HepG2 (cell line): ENCODE measurements around the gene KCNMA1. TPM values are rescaled to one million over a fixed set of nuclear protein-coding genes. Genes with fewer than 3 reads are reported as not detected.

ENCODE experiments used
- ATAC-seq: fragments of 200-7000 bp; cut with Tn5 transposase; 3 replicates; pipeline ENCODE4 v1.9.1; 2020; ENCODE audit warnings: mild to moderate bottlenecking, moderate library complexity
- BruUV-seq: library from RNA; stranded (reverse); fragments of 400-500 nt; replicated peaks from 2 replicates; lab custom pipeline; 2021; lab: Mats Ljungman, UMichigan
- CTCF ChIA-PET: fragments of 300-600 bp; formaldehyde crosslinking; extraction: SDS; loops from one replicate; lab custom pipeline; 2021; ENCODE audit warnings: low total read pairs, inconsistent platforms, low intra/inter-chr PET ratio; lab: Yijun Ruan, JAX
- POLR2A ChIA-PET: fragments of 350-600 bp; sonication (Branson Sonifier 250); formaldehyde crosslinking; loops from one replicate; lab custom pipeline; 2020; ENCODE audit warnings: antibody characterized with exemption, inconsistent platforms; lab: Yijun Ruan, JAX
- DNase-seq: peaks from one replicate; pipeline ENCODE4 v3.0.0-alpha.2; 2015; ENCODE audit warnings: low spot score
- FAIRE-seq: peaks from 3 replicates; lab custom pipeline; 2011; peaks lifted over from hg19 to GRCh38; lab: Jason Lieb, UNC
- H2AFZ ChIP-seq: one replicate; pipeline ENCODE4 v1.6.1; 2011; ENCODE audit warnings: low read length, inconsistent platforms
- H3K27ac ChIP-seq: fragments of 300-600 bp; 3 replicates; pipeline ENCODE4 v1.8.0; 2011; ENCODE audit warnings: mixed run types, mild to moderate bottlenecking, mixed read lengths, low read length, inconsistent platforms; ENCODE audit not compliant: insufficient read depth; ENCODE audit errors: extremely low read length
- H3K27me3 ChIP-seq, 2 experiments: fragments of 200-600 bp in 1 of 2; 2 replicates in 1 of 2; 3 replicates in 1 of 2; pipeline versions ENCODE4 v1.6.0 to v1.8.0; 2011; ENCODE audit warnings: low read length in 2 of 2, mild to moderate bottlenecking in 2 of 2, moderate library complexity in 2 of 2, inconsistent platforms in 1 of 2; ENCODE audit not compliant: insufficient read depth in 2 of 2, control insufficient read depth in 1 of 2
- H3K36me3 ChIP-seq, 2 experiments: fragments of 200-600 bp in 1 of 2; replicated peaks in 1 of 2; 2 replicates in 1 of 2; 3 replicates in 1 of 2; pipeline versions ENCODE4 v1.5.1 to v1.8.0; 2011; ENCODE audit warnings: low read length in 2 of 2, inconsistent platforms in 1 of 2; ENCODE audit not compliant: insufficient read depth in 2 of 2, control insufficient read depth in 1 of 2
- H3K4me1 ChIP-seq: 2 replicates; pipeline ENCODE4 v1.5.1; 2012; ENCODE audit warnings: low read length, inconsistent platforms; ENCODE audit not compliant: insufficient read depth
- H3K4me2 ChIP-seq: 2 replicates; pipeline ENCODE4 v1.6.0; 2011; ENCODE audit warnings: low read depth, low read length, inconsistent platforms
- H3K4me3 ChIP-seq, 3 experiments: fragments of 200-600 bp in 1 of 3; sonication (generic), shearing (Covaris generic) in 1 of 3; replicated peaks in 1 of 3; 2 replicates each; pipeline ENCODE4 v1.5.1; 2011 to 2016; ENCODE audit warnings: low read length in 3 of 3, inconsistent platforms in 2 of 3, low read depth in 2 of 3, mild to moderate bottlenecking in 2 of 3, control low read depth in 1 of 3, mixed read lengths in 1 of 3; ENCODE audit not compliant: insufficient read depth in 1 of 3
- H3K79me2 ChIP-seq: one replicate; pipeline ENCODE4 v1.6.1; 2011; ENCODE audit warnings: low read length, inconsistent platforms; ENCODE audit not compliant: insufficient read depth
- H3K9ac ChIP-seq: 2 replicates; pipeline ENCODE4 v1.6.0; 2011; ENCODE audit warnings: mild to moderate bottlenecking, low read depth, low read length, inconsistent platforms; ENCODE audit not compliant: insufficient read depth
- H3K9me3 ChIP-seq: 2 replicates; pipeline ENCODE4 v1.5.1; 2012; ENCODE audit warnings: mild to moderate bottlenecking, low read length
- H4K20me1 ChIP-seq: 2 replicates; pipeline ENCODE4 v1.6.0; 2011; ENCODE audit warnings: inconsistent platforms, mild to moderate bottlenecking, low read length, moderate library complexity; ENCODE audit not compliant: insufficient read depth
- CBX1 ChIP-seq: IDR thresholded peaks from one replicate; pipeline ENCODE4 v1.6.1; 2016; ENCODE audit warnings: antibody characterized with exemption, low read depth
- CREB3 ChIP-seq: sonication (generic); formaldehyde crosslinking; IDR thresholded peaks from 2 replicates; pipeline ENCODE4 v1.5.0; 2020; ENCODE audit warnings: missing genetic modification reagents
- ERF ChIP-seq: IDR thresholded peaks from 2 replicates; pipeline ENCODE4 v1.6.1; 2018; ENCODE audit warnings: missing biosample characterization, missing genetic modification reagents
- IRF9 ChIP-seq: sonication (generic); formaldehyde crosslinking; IDR thresholded peaks from 2 replicates; pipeline ENCODE4 v1.8.0; 2022; ENCODE audit warnings: missing genetic modification reagents, mild to moderate bottlenecking, borderline replicate concordance
- KLF9 ChIP-seq: IDR thresholded peaks from 2 replicates; pipeline ENCODE4 v1.6.1; 2016; ENCODE audit warnings: low read depth
- PLRG1 ChIP-seq: fragments of 450-650 bp; conservative IDR thresholded peaks from 2 replicates; pipeline ENCODE4 v1.6.1; 2016
- REXO4 ChIP-seq: sonication (generic); formaldehyde crosslinking; IDR thresholded peaks from 2 replicates; pipeline ENCODE4 v1.8.0; 2022; ENCODE audit warnings: missing genetic modification reagents, mild to moderate bottlenecking, borderline replicate concordance
- ZBTB20 ChIP-seq: sonication (generic); formaldehyde crosslinking; IDR thresholded peaks from 2 replicates; pipeline ENCODE4 v1.8.1; 2023; ENCODE audit warnings: missing genetic modification reagents, low read depth, mild to moderate bottlenecking, borderline replicate concordance
- ZFY ChIP-seq: sonication (generic); formaldehyde crosslinking; IDR thresholded peaks from 2 replicates; pipeline ENCODE4 v1.4.0; 2020; ENCODE audit warnings: missing genetic modification reagents
- ZNF496 ChIP-seq: sonication (generic); formaldehyde crosslinking; IDR thresholded peaks from 2 replicates; pipeline ENCODE4 v1.8.1; 2023; ENCODE audit warnings: mild to moderate bottlenecking, moderate library complexity, missing genetic modification reagents; ENCODE audit not compliant: insufficient replicate concordance
- ZNF616 ChIP-seq: sonication (generic); formaldehyde crosslinking; IDR thresholded peaks from 2 replicates; pipeline ENCODE4 v1.5.0; 2020; ENCODE audit warnings: low read depth, mild to moderate bottlenecking, missing genetic modification reagents
- ZNF646 ChIP-seq: sonication (generic); formaldehyde crosslinking; IDR thresholded peaks from 2 replicates; pipeline ENCODE4 v1.9.0; 2021; ENCODE audit warnings: mild to moderate bottlenecking, missing genetic modification reagents
- ZNF709 ChIP-seq: sonication (generic); formaldehyde crosslinking; IDR thresholded peaks from 2 replicates; pipeline ENCODE4 v1.5.0; 2020; ENCODE audit warnings: mild to moderate bottlenecking, missing genetic modification reagents
- ZNF790 ChIP-seq: sonication (generic); formaldehyde crosslinking; IDR thresholded peaks from 2 replicates; pipeline ENCODE4 v1.8.0; 2022; ENCODE audit warnings: missing genetic modification reagents, mild to moderate bottlenecking, borderline replicate concordance
- ZNF891 ChIP-seq: sonication (generic); formaldehyde crosslinking; IDR thresholded peaks from 2 replicates; pipeline ENCODE4 v1.5.0; 2020; ENCODE audit warnings: mild to moderate bottlenecking, missing genetic modification reagents
- WGBS: methylation state at CpG from one replicate; pipeline ENCODE4 v1.1.6; 2017; ENCODE audit warnings: low lambda C conversion rate; 5-methylcytosine and 5-hydroxymethylcytosine counted together
- in situ Hi-C: cut with HindIII; loops from 2 replicates; pipeline ENCODE4 v1.10.0; 2017; ENCODE audit warnings: low pct_unique_long_range_greater_than_20kb; ENCODE audit not compliant: extremely low pct_ligation_motif_present
- intact Hi-C: fragments of 100-400 bp; cut with micrococcal nuclease; formaldehyde crosslinking; loops from one replicate; pipeline ENCODE4 v1.10.0; 2022; ENCODE audit not compliant: unreplicated experiment
- polyA plus RNA-seq, 8 experiments: library from polyadenylated mRNA; depleted of rRNA in 3 of 8; stranded (reverse) in 7 of 8; unstranded in 1 of 8; fragments of >200 nt; fragmentation: Illumina TruSeq in 4 of 8; extraction: Trizol in 4 of 8; gene quantifications; 2 replicates each; pipeline versions ENCODE4 v1.2.1 to v1.2.3, GENCODE V29; 2011 to 2016; ENCODE audit warnings: low read depth in 4 of 8, missing spikeins in 1 of 8, mixed read lengths in 1 of 8; ENCODE audit not compliant: insufficient read depth in 1 of 8
- total RNA-seq, 5 experiments: library from RNA; depleted of rRNA; stranded (reverse); fragments of >200 nt; fragmentation: Illumina TruSeq; extraction: Trizol; gene quantifications; 2 replicates each; pipeline ENCODE4 v1.2.3, GENCODE V29; 2016; ENCODE audit warnings: low read depth in 1 of 5

KCNMA1 gene
- total and polyA plus RNA-seq, 2 of the 13 experiments (the other 11 are each of a cell fraction or from before 2014, with no cell fraction given), result 0.02 TPM; not detected in 1

GRCh38 chr10:77564731-77565589 is 72.6 kb downstream of the KCNMA1 start (continued):
- TF ChIP-seq REXO4 (CRISPR knock-in tag), result no peak
- no peak for TF ChIP-seq ZNF891 (CRISPR knock-in tag)
- TF ChIP-seq ZFY, result no peak
- no peak for TF ChIP-seq ZBTB20 (CRISPR knock-in tag)
- no peak for TF ChIP-seq ZNF616 (CRISPR knock-in tag)
- no peak for TF ChIP-seq ZNF709 (CRISPR knock-in tag)
- TF ChIP-seq KLF9, result no peak
- TF ChIP-seq ZNF496, result no peak
- no peak for TF ChIP-seq CBX1
- no peak for TF ChIP-seq ERF (CRISPR knock-in tag)
- TF ChIP-seq CREB3 (CRISPR knock-in tag), result no peak

- Histone ChIP-seq H2AFZ (no peak overlapping the region), H3K27ac (no peak overlapping the region), H3K36me3 (no peaks in the 10 kb centered on the region), H3K27me3 (peaks cover 0 to 3% of the 10 kb centered on the region in 2 experiments; a peak in 1 of 5 replicates), H3K4me2 (no peak overlapping the region), H3K9me3 (no peaks in the 10 kb centered on the region), H3K79me2 (no peaks in the 10 kb centered on the region), H3K4me3 (no peak overlapping the region), H3K9ac (no peak overlapping the region), H4K20me1 (no peaks in the 10 kb centered on the region), H3K4me1 (no peaks in the 10 kb centered on the region)
- 59% methylated on average over 9 of the region's 9 CpGs for WGBS
- FAIRE-seq (no peak), DNase-seq (no peak), ATAC-seq (no peak)
- CTCF ChIA-PET, result no interaction called here
- BruUV-seq, result no TSS peak
- intact Hi-C loops, result no loop called here
- POLR2A ChIA-PET, result no interaction called here
- in situ Hi-C loops, result no loop called here
- TF ChIP-seq ZNF790 (CRISPR knock-in tag) (no peak), IRF9 (no peak), ZNF646 (no peak), PLRG1 (no peak)
Observed at GRCh38 chr10:77563638-77564270, 73.9 kb downstream of the KCNMA1 start.
